Lower lobe of right lung (tissue), 2 donors: Measurements from ENCODE around the gene ARMC6. TPM values are rescaled to one million over a fixed set of nuclear protein-coding genes. Genes with fewer than 3 reads are reported as not detected.

Experiments used
- ATAC-seq, 2 donors: fragments of 200-7000 bp; cut with Tn5 transposase; one replicate each; pipeline ENCODE4 v1.9.1; 2020 to 2022; ENCODE audit warnings: mild to moderate bottlenecking in 2 of 2, moderate library complexity in 2 of 2
- DNase-seq: peaks from one replicate; pipeline ENCODE4 v3.0.0-alpha.2; 2020
- H3K27ac ChIP-seq: fragments of 200-600 bp; one replicate; pipeline ENCODE4 v1.8.0; 2022
- H3K27me3 ChIP-seq: fragments of 200-600 bp; one replicate; pipeline ENCODE4 v1.8.0; 2022; ENCODE audit warnings: low read depth
- H3K36me3 ChIP-seq: fragments of 200-600 bp; one replicate; pipeline ENCODE4 v1.8.0; 2022; ENCODE audit warnings: mild to moderate bottlenecking
- H3K4me1 ChIP-seq: fragments of 200-600 bp; one replicate; pipeline ENCODE4 v1.8.0; 2022
- H3K4me3 ChIP-seq: fragments of 200-600 bp; one replicate; pipeline ENCODE4 v1.8.0; 2022; ENCODE audit warnings: mild to moderate bottlenecking
- H3K9me3 ChIP-seq: fragments of 200-600 bp; one replicate; pipeline ENCODE4 v1.8.0; 2022
- intact Hi-C: fragments of 100-400 bp; cut with DNase I; formaldehyde crosslinking; loops from one replicate; pipeline ENCODE4 v1.11.0; 2022
- total RNA-seq: library from RNA; stranded (reverse); fragmentation: NEBNext Ultra II Directional; extraction: Animal tissue kit (Norgen Biotek cat#: 25700); gene quantifications from one replicate; pipeline ENCODE4 v1.2.1, GENCODE V29; 2021
- TF ChIP-seq, protein P1 (sequence below): fragments of 200-600 bp; IDR thresholded peaks from one replicate; pipeline ENCODE4 v1.8.0; 2022; ENCODE audit warnings: antibody characterized with exemption, mild to moderate bottlenecking
- donor health status: DM: no; HTN: yes; CAD: no; lungs with severe emphysema.

The ARMC6 gene
- total RNA-seq, 1 donor from 2014 or later, result 20.2 TPM

- H3K27ac ChIP-seq, result peak overlapping the region; percentile 97
- peaks cover 27% of the 10 kb centered on the region for H3K4me1 ChIP-seq
- intact Hi-C loops, result no loop called here
- DNase-seq, result no peak
- TF ChIP-seq, protein P1, sequence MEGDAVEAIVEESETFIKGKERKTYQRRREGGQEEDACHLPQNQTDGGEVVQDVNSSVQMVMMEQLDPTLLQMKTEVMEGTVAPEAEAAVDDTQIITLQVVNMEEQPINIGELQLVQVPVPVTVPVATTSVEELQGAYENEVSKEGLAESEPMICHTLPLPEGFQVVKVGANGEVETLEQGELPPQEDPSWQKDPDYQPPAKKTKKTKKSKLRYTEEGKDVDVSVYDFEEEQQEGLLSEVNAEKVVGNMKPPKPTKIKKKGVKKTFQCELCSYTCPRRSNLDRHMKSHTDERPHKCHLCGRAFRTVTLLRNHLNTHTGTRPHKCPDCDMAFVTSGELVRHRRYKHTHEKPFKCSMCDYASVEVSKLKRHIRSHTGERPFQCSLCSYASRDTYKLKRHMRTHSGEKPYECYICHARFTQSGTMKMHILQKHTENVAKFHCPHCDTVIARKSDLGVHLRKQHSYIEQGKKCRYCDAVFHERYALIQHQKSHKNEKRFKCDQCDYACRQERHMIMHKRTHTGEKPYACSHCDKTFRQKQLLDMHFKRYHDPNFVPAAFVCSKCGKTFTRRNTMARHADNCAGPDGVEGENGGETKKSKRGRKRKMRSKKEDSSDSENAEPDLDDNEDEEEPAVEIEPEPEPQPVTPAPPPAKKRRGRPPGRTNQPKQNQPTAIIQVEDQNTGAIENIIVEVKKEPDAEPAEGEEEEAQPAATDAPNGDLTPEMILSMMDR, result no peak
- peak overlapping the region; percentile 73 for H3K4me3 ChIP-seq
- peaks cover 41% of the 10 kb centered on the region for H3K36me3 ChIP-seq
- ATAC-seq, result no peak
- H3K27me3 ChIP-seq, result no peaks in the 10 kb centered on the region
- H3K9me3 ChIP-seq, result no peaks in the 10 kb centered on the region
These were observed 1.5 kb upstream of the ARMC6 start for GRCh38 chr19:19031891-19032290.

GRCh38 chr19:19032420-19033175, 805 bp upstream of the ARMC6 start:
- intact Hi-C loops, result no loop called here
- H3K27ac ChIP-seq, result peak overlapping the region; percentile 97
- H3K4me1 ChIP-seq, result peaks cover 27% of the 10 kb centered on the region
- TF ChIP-seq, protein P1, result no peak
- DNase-seq, result peak; percentile 89
- H3K27me3 ChIP-seq, result no peaks in the 10 kb centered on the region
- peak; percentile 63 to 75 for ATAC-seq
- peak overlapping the region; percentile 73 for H3K4me3 ChIP-seq
- H3K9me3 ChIP-seq, result no peaks in the 10 kb centered on the region
- peaks cover 34% of the 10 kb centered on the region for H3K36me3 ChIP-seq

GRCh38 chr19:19033176-19033425, 302 bp upstream of the ARMC6 start:
- H3K9me3 ChIP-seq, result no peaks in the 10 kb centered on the region
- TF ChIP-seq, protein P1, result no peak
- DNase-seq, result no peak
- no peaks in the 10 kb centered on the region for H3K27me3 ChIP-seq
- peaks cover 27% of the 10 kb centered on the region for H3K4me1 ChIP-seq
- peak overlapping the region; percentile 73 for H3K4me3 ChIP-seq
- ATAC-seq, result no peak
- H3K27ac ChIP-seq, result peak overlapping the region; percentile 97
- intact Hi-C loops, result no loop called here
- peaks cover 29% of the 10 kb centered on the region for H3K36me3 ChIP-seq

GRCh38 chr19:19034204-19034624, 811 bp downstream of the ARMC6 start:
- Histone ChIP-seq H3K9me3 (no peaks in the 10 kb centered on the region), H3K4me3 (peak overlapping the region; percentile 73), H3K27ac (peak overlapping the region; percentile 97), H3K36me3 (peaks cover 19% of the 10 kb centered on the region), H3K4me1 (peaks cover 27% of the 10 kb centered on the region), H3K27me3 (no peaks in the 10 kb centered on the region)
- TF ChIP-seq, protein P1, result no peak
- DNase-seq, result peak; percentile 70
- ATAC-seq, result peak; percentile 72 to 75
- intact Hi-C loops, result no loop called here

DNA sequence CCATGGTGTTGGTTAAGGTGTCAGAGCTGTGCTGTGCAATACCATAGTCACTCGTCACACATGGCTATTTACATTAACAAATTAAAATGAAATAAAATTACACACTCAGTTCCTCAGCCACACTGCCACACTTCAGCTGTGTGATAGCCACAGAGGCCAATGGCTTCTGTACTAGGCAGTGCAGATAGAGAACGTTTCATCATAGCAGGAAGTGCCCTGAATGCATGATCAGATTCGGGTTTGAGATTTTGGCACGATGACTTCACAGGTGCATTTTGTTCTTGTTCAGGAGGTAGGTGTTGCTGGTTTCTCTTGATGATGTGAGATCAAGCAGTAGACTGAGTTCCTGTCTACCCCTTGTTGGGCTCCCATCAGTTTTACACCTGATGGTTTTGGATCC, 6.5 kb downstream of the ARMC6 start:
- intact Hi-C loops, result no loop called here
- ATAC-seq (peak in 1 of 2 donors; percentile 18), DNase-seq (no peak)
- Histone ChIP-seq H3K9me3 (no peaks in the 10 kb centered on the region), H3K27ac (peak overlapping the region; percentile 18), H3K4me3 (no peak overlapping the region), H3K27me3 (no peaks in the 10 kb centered on the region), H3K36me3 (peaks cover 19% of the 10 kb centered on the region), H3K4me1 (peaks cover 19% of the 10 kb centered on the region)
- TF ChIP-seq, protein P1, result no peak
